Measurements from ENCODE around the gene FCHO1. TPM values are rescaled to one million over a fixed set of nuclear protein-coding genes. Genes with fewer than 3 reads are reported as not detected.
A peak's percentile ranks its signal among the peaks of the same experiment; 100 is the strongest.

Gene FCHO1
- total RNA-seq, 1 donor from 2014 or later: 7.4 TPM

DNA sequence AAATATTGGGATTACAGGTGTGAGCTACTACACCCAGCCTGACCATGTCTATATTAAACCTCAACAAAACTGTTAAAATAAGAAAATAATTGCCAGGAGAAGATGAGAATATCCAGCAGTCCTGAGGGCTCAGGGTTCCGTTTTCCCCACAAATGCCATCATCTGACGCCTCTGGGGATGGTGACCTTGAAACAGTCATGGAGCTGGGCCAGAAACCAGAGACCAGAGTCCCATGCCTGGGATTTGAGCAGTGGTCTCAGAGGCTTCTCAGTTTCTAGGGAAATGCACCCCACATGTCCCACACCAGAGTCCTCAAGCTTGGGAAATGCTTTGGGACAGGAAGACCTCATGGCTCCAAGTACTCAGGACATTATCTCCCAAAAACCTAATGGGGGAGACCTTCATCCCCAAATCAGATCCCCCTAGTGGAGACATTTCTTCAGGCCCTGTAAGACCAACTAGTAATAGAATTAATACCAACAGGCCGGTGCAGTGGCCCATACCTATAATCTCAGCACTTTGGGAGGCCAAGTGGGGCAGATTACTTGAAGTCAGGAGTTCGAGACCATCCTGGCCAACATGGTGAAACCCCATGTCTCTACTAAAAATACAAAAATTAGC lies 34.9 kb upstream of the FCHO1 start:
- H3K27ac ChIP-seq: no peak overlapping the region
- no peaks in the 10 kb centered on the region for H3K36me3 ChIP-seq
- no peaks in the 10 kb centered on the region for H3K27me3 ChIP-seq
- no peaks in the 10 kb centered on the region for H3K9me3 ChIP-seq
- H3K4me1 ChIP-seq: peaks cover 37% of the 10 kb centered on the region
- intact Hi-C loops (cut with DNase I): no loop called here
- no peak for TF ChIP-seq CTCF (IDR thresholded peaks at IDR 0.05)
- H3K4me3 ChIP-seq: no peak overlapping the region
- ATAC-seq (no peak), DNase-seq (no peak)

GRCh38 chr19:17718550-17718946 lies 32.7 kb upstream of the FCHO1 start:
- ATAC-seq: peak; percentile 1
- peak overlapping the region; percentile 97 for H3K4me3 ChIP-seq
- H3K27ac ChIP-seq: peak overlapping the region; percentile 70
- intact Hi-C loops (cut with DNase I): no loop called here
- peaks cover 6% of the 10 kb centered on the region for H3K36me3 ChIP-seq
- H3K27me3 ChIP-seq: no peaks in the 10 kb centered on the region
- no peaks in the 10 kb centered on the region for H3K9me3 ChIP-seq
- no peak for TF ChIP-seq CTCF (IDR thresholded peaks at IDR 0.05)
- peaks cover 52% of the 10 kb centered on the region for H3K4me1 ChIP-seq
- no peak for DNase-seq

- Histone ChIP-seq H3K9me3 (no peaks in the 10 kb centered on the region), H3K4me1 (peaks cover 52% of the 10 kb centered on the region), H3K4me3 (peak within 1 kb of the TSS; percentile 97), H3K36me3 (peaks cover 12% of the 10 kb centered on the region), H3K27me3 (no peaks in the 10 kb centered on the region), H3K27ac (peak within 1 kb of the TSS; percentile 70)
- DNase-seq: peak; percentile 84
- ATAC-seq: peak; percentile 63
- intact Hi-C loops (cut with DNase I): no loop called here
- no peak for TF ChIP-seq CTCF (IDR thresholded peaks at IDR 0.05)
Measured at GRCh38 chr19:17718947-17719711, 32.1 kb upstream of the FCHO1 start, which contains the start of gene MAP1S. Gene MAP1S (plus strand): TSS chr19:17719480. CDS start chr19:17719503, 23 bp downstream.

GRCh38 chr19:17719730-17720400 lies 31.4 kb upstream of the FCHO1 start:
- H3K36me3 ChIP-seq: peaks cover 20% of the 10 kb centered on the region
- peak; percentile 83 for DNase-seq
- intact Hi-C loops (cut with DNase I): no loop called here
- H3K4me1 ChIP-seq: peaks cover 52% of the 10 kb centered on the region
- H3K9me3 ChIP-seq: no peaks in the 10 kb centered on the region
- H3K27ac ChIP-seq: peak overlapping the region; percentile 70
- H3K27me3 ChIP-seq: no peaks in the 10 kb centered on the region
- ATAC-seq: peak; percentile 28
- TF ChIP-seq CTCF (IDR thresholded peaks at IDR 0.05): no peak
- peak overlapping the region; percentile 97 for H3K4me3 ChIP-seq

DNA sequence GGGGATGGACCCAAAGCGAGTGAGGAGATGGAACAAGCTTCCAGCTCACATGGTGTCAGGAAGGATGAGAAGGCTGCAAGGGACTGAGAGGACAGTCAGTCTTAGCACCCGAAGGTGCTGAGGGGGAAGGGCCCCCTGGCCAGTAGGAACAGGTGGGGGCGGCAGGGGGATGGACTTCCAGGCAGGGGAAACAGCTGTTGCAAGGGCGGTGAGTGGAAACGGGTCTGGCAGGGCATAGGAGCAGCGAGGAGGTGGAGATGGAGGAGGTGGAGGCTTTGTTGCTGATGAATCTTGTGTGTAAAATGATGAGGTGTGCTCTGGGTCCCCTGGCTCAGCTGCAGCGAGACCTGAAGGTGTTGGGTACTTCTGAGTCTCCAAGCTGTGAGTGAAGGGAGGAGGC lies 30.8 kb upstream of the FCHO1 start:
- intact Hi-C loops (cut with DNase I): no loop called here
- H3K27me3 ChIP-seq: no peaks in the 10 kb centered on the region
- H3K36me3 ChIP-seq: peaks cover 25% of the 10 kb centered on the region
- DNase-seq (no peak), ATAC-seq (no peak)
- TF ChIP-seq CTCF (IDR thresholded peaks at IDR 0.05): no peak
- H3K4me3 ChIP-seq: peak overlapping the region; percentile 97
- peaks cover 52% of the 10 kb centered on the region for H3K4me1 ChIP-seq
- no peaks in the 10 kb centered on the region for H3K9me3 ChIP-seq
- peak overlapping the region; percentile 36 for H3K27ac ChIP-seq

All from upper lobe of right lung (tissue), 1 donor.